Middle frontal gyrus (tissue), 1 donor: Measurements from ENCODE around the gene DUS1L.

ENCODE experiments used
- DNase-seq: peaks from one replicate; pipeline ENCODE4 v3.0.0-alpha.2; 2015; ENCODE audit warnings: low spot score; ENCODE audit errors: extremely low spot score

Gene DUS1L

DNA sequence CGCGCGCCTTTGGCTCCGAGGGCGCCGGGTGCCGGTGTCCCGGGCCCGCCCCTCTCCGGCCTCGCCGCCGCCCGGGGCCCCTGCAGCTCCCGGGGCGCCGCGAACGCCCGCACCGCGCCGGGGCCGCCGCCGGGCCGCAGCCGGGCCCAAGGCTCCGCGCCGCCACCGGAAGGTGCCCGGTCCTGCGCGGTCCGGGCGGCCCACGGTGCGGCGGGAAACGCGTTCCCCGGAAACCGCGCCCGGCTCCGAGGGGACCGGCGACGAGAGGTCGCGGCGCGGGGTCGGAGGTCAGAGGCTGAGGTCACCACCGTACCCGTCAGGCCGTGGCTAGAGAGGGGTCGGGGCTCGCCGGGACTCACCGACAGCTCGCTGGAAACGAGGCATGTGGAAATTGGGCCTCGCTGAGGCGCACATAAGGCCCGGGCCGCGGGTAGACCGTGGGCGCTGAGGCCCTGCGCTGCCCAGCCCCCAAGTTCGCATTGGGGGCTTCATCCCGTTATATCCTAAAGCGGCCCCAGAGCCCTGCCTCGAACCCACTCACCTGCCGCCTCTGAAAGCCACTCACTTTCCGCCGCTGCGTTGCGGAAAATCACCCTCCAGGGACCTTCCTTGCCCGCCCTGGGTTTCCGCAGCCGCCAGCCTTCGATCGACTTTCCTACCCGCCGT, at the start of gene DUS1L:
Gene DUS1L (minus strand): TSS at position 167 of the 666 bp plus-strand sequence. CDS start 745 bp downstream, outside the sequence.
- peak; percentile 27 for DNase-seq

DNA sequence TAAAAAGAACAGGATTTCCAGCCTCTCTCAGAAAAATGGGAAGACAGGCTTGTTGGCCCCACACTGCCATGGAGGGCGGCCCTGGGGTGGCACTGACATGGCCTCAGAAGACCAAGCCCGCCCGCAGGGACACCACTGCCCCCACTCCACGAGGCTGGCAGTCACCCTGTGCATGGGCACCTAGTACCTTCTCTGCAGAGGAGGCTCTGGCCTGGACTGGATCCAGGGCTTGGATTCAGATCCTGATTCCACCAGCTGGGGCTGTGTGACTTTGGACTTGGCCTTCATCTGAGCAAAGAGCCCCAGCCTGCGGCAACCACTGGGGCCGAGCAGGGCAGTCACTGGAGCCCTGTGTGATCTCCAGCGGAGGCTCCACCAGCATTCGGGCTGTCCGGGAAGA, 49.3 kb upstream of the DUS1L start:
- DNase-seq = no peak

DNA sequence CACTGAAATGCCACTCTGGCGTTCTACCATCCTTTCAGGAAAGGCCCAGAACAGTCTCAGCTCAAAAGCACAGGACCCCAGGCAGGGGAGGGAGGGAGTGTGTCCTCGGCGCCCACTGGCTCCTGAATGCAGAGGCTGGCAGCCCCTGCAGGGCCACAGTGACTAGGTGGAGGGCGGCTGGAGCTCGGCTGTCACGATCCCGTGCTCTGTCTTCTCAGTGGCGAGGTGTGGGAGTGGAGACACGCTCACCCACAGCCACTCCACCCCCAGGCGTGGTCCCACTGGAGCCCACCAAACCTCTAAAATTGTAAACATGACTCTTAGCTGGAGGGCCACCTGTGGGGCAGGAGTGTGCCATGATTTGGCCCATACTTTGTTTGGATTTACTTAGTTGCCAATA, 48.8 kb upstream of the DUS1L start:
- no peak for DNase-seq

DNA sequence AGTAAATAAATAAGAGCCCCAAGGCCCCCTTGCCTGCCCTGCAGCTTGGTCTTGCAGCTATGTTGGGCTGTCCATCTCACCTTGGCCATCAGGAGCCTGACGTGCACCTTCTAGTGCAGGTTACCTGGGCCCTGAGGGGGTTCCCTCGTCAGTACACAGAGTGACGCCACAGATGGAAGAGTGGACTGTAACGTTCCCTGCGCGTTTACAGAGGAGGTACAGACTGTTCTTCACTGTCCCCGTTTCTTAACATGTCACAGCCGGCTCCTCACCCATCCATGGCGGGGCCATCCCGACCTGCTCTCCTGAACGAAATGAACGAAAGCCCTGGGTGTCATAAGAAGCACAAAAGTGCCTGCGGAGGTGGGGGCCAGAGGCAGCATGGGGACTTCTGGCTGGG, 48.3 kb upstream of the DUS1L start:
- DNase-seq = no peak

DNA sequence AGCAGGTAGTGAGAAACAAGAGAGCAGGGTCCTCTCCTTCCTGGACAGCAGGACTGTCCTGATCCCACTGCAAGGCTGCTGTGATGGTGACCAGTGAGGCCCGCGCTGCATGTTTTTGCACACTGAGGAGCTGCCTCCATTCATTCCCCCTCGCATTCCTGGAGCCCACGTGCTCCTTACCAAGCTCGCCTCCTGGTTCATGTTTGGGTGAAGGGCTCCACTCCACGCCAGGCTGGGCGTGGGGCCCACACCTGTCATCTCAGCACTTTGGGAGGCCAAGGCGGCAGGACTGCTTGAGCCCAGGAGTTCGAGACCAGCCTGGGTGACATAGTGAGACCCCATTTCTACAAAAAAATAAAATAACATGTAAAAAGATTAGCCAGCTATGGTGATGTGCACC, 47.8 kb upstream of the DUS1L start:
- no peak for DNase-seq

DNA sequence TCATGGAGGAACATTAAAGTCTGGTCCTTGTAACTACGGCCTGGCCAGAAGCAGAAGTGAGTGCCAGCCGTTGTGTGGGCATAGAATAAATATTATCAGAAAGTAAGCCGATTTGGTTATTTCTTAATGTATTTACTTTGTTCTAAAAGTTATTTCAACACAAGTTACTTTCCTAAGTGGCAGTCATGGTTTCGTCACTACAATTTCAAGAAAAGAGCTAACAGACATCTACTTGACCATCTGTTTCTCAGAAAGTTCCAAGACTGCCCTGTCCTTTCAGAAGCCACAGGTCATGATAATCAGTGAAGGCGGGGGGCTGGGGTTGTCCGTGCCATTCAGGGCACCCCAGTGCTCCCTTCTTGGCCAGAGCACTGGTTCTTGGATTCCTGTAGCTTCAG, 47.3 kb upstream of the DUS1L start:
- DNase-seq = no peak

DNA sequence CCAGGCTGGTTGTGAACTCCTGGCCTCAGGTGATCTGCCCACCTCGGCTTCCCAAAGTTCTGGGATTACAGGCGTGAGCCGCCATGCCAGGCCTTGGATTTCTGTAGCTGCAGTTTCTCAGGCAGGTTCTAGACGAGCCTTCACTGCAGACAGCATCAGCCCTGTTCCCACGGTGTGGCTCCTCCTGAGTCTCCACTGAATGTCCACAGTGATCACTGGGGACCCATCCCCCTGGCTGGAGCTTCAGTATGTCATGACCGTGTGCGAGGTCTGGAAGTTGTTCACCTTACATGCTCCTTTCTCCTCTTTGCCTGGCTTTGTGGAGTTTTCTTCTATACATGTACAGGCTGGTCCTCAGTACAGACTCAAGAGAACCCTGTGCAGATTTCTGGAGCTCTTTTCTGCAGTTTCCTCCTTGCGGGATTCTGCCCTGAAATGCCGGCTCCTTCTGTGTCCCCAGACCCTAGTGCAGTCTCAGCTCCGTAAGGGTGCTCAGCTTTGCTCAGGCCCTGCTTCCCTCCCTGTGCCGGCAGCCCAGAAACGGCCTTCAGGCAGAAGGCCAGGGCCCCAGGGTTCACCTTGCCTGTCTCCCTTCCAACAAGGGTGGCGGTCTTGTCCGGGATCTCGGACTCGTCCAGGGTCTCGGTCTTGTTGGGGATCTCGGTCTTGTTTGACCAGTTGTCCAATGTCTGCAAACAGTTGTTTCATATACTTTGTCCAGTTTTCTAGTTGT, 46.7 kb upstream of the DUS1L start:
- no peak for DNase-seq

DNA sequence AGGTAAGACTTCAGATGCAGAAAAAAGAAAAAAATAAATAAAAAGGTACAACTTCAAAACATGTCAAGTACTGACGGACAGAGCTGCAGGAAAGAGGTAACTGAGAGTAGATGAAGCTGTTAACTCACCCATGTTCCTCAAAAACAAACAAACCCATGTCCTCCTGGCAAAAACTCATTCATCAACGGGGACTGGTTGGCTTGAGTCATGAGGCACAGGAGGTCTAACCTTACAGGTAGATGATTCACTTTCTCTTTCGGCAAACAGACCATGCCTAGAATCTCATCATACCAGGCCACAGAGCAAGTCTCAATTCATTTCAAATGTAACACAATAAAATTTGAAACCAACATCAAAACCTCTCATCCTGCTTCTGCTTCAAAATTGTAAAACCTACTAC, 44.7 kb upstream of the DUS1L start:
- no peak for DNase-seq

DNA sequence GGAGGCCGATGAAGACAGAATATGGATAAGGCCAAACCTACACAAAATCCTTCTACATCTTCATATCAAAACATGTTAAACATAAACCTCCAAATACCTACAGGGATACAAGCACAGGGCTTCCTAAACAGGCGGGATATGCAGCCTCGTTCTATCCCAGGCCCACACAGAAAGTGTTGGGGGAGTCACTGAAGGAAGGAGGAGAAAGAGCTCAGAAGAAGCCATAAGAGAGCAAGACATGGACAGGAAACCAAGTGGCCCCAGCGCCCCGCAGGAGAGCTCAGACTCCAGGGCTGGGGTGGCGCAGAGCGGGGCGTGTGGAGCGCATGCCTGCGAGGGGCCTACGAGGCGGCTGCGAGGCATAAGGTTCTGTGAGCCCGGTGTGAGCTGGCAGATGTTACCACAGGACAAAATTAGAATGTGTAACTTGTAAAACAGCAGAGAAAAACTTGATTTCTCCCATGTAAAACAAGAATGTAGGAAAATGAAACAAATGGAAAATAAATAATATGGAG, 43.4 kb upstream of the DUS1L start:
- DNase-seq = no peak

DNA sequence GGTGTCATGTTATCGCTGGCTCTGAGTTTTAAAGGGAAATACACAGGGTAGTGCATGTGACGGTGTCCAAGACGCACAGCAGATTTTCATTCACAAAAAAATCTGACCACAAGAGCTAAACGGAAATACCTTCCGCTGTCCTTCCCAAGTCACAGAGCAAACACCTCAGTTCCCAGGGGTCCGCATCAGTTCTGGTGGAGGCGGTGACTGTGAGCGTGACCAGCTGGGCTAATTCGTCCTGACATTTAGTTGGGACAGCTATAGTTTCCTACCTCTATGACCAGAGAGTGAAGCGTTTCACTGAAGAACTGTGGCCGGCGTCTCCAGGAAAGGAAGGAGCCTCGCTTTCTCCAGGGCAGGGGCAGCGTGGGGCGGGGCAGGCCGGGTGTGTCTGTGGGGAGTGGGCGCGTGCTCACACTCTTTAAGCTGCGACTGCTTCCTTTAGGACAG, 42.9 kb upstream of the DUS1L start:
- DNase-seq = no peak

DNA sequence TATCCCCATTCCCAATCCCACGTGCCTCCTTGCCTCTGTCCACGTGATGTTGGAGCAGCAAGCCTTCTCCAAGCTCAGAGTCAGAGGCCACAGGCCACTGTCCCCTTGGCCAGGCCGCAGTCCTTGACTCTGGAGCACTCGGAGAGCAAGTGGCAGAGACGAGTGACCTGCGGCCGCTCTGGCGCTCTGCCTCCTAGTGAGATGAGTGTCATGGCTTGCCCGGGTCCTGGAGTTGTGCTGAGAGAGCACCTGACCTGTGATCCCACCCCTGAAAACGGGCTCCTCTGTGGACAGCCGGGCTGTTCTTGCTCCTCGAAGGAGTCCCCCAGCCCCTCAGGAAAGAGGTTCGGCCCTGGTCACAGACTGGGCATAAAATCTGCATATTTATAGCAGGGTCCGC, 42.4 kb upstream of the DUS1L start:
- DNase-seq = no peak

DNA sequence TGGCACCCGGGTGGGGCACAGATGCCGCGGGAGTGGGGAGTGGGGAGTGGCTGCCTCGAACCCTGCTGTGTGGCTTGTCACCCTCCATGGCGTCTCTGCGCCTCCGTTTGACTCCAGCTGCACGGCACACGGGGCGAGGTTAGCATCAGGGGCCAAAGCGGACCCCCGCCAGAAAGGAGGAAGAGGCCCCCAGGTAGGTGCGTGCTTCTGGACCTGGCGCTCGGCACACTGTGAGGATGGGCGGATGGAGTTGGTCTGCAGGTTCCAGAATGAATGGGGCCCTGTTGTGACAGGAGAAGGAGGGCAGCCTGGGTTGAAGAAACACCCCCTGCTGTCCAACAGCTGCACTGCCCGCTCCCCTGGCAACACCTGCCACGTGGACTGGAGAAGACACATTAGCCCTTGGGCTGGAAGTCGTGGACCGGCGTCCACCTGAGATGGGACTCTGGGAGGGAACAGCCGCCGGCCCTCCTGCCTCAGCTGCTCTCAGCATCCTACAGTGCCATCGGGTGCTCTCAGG, 41.8 kb upstream of the DUS1L start:
- DNase-seq = no peak

DNA sequence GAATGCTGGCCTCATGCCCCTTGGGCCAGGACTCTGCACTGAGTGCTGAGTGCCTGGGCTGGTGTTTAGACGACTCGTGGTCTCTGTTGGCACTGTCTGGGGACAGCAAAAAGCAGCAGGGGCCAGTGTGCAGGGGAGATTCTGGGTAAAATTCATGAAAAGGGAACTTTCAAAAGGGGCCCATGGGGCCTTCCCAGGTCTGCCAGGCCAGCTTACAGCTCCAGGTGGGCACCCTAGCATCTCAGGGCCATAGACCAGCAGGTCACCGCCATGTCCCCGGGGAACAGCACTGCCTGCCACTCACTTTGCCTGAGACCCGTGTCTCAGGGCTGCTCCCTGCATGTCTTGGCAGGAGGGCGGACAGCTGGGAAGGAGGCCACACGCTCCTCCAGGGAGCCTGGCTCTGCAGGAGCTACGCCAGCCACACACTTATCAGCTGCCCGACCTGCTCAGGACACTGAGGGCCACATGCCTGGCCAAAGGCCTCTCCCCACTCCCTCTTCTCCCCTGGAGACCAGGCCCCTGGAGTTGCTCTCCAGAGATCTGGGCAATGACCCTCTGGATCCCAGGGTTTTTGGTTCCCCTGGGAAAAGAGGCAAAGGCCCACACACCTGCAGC, 41.2 kb upstream of the DUS1L start:
- DNase-seq = no peak

DNA sequence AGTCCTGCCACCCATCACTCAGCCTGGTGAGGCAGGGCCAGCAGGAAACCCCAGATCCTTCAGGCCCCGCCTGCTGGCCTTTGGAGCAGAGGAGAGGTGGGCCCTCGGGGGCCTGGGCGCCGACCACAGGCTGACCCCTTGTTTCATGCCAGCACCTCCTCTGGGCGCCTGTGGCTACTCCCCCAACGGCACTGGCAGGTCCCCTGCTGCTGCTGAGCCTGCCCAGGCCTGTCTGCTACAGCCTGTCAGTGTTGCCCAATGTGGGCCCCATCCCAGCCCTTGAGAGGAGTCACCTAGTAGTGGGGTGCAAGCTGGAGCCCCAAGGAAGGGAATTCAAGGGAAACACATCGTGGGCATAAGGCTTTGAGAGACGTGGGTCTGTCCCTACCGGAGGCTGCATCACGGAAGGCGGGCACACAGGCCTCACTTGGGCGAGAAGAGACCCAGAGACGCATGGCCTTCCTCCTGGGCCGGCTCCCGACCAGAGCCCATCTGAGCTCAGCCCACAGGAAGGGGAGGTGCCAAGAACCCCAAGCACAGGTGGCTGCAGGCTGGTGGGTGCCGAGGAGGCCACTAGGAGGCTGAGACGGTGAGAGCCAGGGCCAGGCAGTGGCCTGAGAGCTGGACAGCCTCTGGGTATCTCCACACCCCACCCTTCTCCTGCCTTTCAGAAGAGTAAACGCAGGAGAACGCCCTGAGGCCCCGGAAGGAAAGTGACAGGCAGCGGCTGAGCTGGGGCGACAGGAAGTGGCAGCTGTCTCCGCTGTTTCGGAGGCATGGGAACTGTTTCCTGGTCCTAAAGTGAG, 40.5 kb upstream of the DUS1L start:
- DNase-seq = no peak

DNA sequence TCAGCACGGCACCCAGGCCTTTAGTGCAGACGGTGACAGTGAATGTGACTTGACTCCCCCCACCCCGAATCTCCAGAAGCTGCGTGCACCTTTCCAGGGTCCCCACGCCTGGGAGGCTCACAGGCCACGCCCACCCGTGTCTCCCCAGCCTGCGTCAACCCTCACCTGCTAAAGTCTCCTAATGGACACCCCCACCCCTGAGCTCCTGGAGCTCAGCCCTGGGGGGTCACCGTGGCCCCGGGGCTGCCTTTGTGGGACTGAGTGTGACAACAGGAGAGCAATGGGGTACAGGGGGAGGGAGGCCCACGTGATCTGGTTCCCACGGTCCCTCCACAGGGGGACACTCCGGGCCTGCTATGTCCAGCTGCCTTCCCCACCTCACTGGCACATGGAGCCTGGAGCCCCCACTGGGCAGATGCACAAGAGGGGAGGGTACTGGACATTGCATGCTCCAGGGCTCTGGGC, 39.8 kb upstream of the DUS1L start:
- no peak for DNase-seq

DNA sequence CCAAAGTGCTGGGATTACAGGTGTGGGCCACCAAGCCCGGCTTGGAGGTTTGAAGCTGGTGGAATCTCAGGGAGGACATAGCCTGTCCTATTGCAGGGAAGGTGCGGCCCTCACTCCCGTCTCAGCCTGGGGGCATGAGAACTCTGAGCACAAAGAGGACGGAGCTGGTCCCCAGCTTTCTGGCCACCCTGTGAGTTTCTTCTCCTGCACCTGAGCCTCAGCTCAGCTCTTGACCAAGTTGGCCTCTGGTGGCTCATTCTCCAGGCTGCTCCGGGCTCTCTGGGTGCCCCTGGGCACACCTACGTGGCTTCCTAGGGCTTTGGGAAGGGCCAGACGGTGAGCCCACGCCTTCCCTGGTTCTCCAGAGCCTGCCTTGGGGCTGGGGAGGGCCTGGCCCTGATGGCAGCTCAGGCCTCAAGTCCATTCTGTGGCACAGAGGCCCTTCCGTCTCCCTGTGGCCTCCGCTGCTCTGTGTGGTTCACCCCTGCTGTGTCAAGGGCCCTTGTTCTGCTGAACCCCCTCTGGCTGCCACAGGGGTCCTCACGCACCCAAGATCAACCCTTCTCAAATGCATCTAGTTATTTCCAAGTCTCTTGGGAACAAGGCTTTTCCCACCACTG, 39.3 kb upstream of the DUS1L start:
- no peak for DNase-seq

DNA sequence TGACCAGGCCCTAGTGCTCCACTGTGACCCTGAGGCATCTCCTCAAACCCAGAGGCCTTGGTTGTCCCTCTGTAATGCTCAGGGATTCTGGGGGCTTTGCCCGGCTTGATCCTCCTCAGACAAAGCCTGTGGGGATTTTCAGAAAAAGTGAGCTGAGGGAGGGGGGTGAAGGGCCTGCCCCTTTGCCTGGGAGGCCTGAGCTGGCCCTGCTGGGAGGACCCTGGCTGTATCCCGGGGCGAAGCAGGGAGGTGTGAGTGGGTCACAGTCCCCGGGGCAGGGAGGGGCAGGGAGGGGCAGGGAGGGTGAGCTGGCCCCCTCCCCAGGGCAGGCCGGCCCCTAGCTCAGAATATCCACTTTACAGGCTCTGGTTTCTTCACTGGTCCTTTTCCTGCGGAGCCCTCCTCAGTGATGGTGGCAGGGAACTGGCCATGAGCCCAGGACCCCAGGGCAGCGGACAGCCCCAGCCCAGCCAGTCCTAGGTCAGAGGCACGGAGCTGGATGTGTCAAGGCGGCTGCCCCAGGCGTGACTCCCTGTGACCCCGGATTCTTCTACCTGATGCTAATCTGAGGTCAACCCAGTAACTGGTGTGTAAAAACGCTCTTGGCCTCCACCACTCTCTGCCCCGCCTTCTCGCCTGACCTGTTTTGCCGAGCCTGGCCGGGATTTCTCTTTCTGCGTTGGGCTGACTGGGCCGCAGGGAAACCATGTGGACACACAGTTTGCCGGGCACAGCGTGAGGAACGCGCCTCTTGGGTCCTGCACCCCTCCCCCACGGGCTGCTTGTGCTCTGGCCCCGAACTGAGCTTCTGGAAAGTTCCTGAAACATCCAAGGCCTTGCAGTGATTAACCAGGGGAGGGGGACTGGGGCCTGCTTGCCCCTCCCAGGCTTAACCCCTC, 38.2 kb upstream of the DUS1L start:
- no peak for DNase-seq

DNA sequence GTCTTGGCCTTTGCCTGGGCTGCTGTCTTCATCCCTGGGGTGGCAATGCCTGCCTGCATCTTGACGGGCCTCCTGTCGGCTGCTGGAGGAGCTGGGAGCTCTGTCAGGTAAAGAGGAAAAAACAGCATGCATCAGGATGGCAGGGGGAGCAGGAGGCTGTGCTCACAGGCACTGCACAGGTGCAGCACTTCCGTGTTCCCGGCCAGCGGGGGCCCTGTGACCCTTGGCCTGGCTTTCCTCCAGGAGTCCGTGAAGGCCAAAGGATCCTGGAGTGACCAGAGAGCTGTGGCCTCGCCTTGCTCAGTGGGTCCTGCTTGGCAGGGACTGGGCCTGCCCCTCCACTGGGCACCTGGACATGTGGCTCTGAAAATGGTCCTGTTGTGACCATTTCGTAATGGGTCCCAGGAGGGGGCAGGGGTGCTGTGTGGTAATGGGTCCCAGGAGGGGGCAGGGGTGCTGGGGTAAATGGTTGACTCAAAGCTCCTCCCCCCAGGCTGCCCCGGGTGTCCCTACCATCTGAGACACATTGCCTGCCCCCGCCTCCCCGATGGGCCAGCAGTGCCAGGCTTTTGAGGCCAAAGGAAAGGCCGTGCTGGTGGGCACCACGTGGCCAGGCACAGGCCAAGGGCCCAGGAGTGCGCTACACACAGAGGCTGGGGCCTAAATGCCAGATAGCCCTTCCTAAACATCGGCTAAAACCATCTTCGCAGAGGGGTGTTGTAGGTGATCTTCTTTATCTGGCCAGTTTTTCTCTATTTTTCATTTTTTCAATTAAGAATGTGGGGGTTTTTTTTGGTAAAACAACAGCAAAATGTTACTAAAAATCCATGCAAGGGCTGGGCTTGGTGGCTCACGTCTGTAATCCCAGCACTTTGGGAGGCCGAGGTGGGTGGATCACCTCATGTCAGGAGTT, 36.4 kb upstream of the DUS1L start:
- no peak for DNase-seq

DNA sequence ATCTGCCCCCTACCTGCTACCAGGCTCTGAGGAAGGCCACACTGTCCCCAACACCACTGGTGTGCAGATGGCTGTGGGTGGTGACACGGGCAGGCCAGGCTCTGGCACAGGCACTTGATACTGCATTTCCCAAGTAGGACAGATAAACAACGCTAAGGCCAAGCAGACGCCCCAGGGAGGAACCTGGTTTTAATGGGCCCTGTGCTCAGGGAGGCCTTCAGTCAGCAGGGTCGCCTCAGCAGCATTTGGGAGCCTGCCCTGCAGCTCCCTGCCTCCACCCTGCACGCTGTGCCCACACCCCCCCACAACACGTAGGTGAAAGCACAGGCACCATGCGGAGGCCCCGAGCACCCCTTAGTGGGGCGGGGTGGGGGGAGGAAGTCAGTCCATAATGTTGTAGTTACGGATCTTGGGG, 35.7 kb upstream of the DUS1L start:
- no peak for DNase-seq
